Epidermal melanocyte (primary cell): Measurements from ENCODE around the gene GALNT18.

Experiments used
- DNase-seq: peaks from one replicate; pipeline ENCODE4 v3.0.0; 2011; ENCODE audit warnings: low spot score; ENCODE audit not compliant: insufficient read length

The GALNT18 gene

GRCh38 chr11:11532574-11532973 lies 89.2 kb downstream of the GALNT18 start:
- no peak for DNase-seq

DNA sequence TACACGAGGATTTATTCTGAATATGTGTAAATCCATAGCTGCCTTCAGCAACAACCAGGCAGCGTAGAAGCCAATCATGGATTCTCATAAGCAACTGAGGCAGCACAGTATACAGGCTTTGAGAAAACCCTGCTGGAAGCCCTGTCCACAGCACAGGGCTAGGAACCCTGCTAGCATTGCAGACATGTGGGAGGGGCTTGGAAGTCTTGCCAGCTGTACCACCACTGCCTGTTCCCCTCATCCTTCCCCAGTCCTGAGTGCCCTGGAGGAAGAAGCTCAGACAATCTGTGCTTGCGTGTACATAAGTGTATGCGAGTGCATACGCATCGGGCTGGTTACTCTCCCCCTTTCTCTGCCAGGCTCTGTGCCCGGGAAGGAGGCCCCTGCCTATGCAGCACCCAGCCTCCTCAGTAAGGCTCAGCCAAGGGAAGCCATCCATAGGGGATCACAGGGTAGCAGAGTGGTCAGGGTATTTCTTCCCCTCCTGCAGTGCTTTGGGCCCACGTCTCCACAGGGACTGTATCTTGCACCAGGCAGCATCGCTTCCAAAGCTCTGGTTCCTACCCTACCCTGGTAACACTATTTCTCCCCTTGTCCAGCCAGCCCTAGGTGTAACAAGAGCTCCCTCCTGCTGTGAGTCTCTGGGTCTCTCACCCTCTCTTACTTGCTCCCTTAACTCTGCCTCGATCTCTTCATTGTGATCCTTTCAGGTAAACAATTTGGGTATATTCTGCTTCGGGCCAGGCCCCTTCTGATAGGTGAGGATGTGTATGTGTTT lies 90.5 kb downstream of the GALNT18 start:
- DNase-seq = no peak

GRCh38 chr11:11528986-11529385 lies 92.8 kb downstream of the GALNT18 start:
- no peak for DNase-seq

GRCh38 chr11:11525283-11525682 lies 96.5 kb downstream of the GALNT18 start:
- DNase-seq = no peak

DNA sequence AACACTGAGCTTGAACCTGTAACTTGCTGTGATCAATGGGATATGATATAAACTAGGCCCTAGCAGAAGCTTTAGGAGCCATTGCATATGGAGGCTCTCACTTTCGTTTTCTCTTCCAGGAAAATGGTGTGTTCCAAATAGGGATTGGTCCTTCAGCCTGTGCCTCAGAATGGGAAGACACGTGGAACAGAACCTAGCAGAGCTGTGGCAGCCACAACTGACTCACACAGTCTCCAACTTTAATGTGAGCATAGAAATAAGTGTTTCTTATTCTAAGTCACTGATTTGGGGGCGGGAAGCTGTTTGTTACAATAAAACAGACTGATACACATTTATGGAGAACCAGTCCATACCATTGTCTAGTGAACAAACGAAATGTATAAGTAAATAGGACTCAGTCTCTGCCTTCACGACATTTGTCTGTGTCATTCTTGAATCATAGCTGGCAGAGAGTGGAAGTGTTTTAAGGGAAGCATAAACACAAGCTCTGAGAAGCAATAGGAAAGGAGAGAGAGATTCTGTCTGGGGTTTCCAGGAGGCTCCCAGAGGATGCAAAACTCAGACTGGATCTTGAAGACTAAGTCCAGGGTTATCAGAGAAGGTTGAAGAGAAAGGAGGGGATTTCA lies 97.3 kb downstream of the GALNT18 start:
- no peak for DNase-seq

DNA sequence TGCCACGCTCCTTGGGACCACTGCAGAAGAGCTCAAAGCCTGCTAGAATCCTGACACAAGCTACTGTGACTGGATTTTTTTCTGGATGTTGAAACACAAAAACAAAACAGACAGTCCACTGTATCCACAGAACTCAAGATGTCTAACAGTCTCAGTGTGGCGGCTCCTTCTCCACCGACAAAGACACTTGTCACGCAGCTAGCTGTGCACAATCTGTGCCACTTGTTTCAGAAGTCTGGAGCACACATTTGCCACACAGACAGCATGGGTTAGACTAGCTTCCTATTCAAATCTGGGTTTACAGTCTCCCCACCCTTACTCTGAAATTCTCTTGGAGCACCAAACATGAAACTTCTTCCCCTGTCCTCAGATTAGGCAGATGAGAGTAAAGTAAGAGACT lies 99.2 kb downstream of the GALNT18 start:
- DNase-seq = no peak

GRCh38 chr11:11521306-11522002 lies 100.4 kb downstream of the GALNT18 start:
- DNase-seq = no peak

- DNase-seq = no peak
Observed at GRCh38 chr11:11520231-11521015, 101.4 kb downstream of the GALNT18 start.

DNA sequence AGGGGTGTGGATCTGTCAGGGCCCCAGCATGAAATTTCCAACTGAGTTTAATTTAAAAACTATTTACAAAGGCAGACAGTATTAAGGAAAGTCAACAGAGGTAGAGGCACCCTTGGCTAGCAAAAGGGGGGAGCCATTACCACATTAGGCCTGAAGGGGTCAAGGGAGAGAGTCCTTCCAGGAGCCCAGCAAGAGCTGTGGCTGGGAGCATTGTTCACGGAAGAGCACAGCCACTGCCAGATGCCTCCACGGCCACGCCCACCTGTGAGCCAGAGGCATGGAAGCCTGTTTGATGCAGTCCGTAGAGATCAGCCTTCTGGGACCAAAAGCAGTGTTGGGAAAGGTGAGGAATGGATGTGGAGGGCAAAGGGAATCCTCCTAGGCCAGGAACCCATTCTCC lies 102.6 kb downstream of the GALNT18 start:
- DNase-seq = no peak

DNA sequence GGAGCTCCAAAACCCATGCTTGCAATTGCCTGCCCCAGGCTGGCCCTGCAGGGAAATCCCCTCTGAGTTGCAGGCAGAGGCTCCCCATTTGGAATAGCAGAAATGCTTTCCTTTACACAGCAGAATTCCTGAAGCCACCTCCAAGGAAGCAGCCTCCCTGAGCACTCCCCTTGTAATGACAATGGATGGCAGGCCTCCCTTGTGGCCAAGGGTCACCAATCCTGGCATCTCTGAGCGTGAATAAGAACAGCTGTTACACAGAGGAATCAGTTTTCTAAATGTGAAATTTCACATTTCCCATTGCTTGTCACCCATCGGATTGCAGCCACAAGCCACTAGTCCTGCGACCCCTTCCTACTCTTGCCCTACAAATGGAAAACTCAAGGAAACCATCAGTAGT lies 107.6 kb downstream of the GALNT18 start:
- no peak for DNase-seq

DNA sequence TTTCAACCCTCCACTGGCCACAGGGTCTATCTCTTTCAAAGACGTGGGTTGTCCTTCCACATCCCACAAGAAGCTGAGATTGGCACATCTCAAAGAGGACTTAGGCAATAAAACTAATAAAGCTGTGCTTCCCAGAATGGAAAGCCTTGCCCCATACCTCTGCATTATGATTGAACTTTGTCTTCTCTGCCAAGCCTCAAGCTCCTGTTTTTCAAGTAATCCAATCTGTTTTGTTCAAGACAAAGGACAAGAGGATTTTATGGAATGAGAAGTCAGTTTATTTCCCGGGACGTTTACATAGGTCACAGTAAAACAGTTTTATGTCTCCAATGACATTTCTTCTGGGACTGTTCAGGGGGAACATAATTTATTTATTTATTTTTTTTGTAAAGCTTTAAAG lies 108.4 kb downstream of the GALNT18 start:
- no peak for DNase-seq

DNA sequence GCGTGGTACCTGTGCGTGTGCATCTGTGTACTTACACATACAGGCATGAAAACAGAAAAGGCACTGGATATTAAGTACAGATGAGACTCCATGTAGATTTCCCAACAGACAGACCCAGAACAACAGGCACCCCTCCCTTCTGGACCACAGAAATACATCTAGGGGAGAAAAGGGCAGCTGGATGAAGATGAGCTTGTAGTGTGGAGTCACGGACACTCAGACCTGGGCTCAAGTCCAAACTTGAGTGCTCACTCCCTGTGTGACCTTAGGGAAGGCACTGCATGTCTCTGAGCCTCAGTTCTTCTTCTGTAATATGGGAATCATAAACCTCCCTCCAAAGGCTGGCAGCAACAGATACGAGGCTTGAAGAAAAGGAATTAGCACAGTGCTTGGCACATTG lies 108.9 kb downstream of the GALNT18 start:
- DNase-seq = no peak

GRCh38 chr11:11512502-11512901 lies 109.3 kb downstream of the GALNT18 start:
- no peak for DNase-seq

GRCh38 chr11:11512090-11512489 lies 109.7 kb downstream of the GALNT18 start:
- no peak for DNase-seq

DNA sequence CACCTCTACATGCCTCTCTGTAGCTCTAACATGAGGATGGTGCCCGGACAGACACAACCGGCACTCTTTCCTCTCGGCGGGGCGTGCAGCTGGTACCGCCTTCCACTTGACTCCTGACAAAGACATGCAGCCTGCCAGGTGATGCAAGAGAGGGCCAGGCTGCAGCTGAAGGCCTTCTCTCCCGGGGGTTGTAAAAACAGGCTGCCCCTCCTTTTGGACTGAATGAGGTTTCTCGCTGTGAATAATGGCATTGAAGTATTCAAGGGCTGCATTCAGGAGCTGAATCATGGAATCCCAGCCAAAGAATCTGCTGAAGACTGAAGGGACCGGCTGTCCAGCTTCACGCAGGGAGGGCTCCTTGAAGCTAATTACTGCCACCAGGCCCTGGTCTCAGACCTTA lies 110.9 kb downstream of the GALNT18 start:
- no peak for DNase-seq

- no peak for DNase-seq
Observed at GRCh38 chr11:11505692-11506091, 116.1 kb downstream of the GALNT18 start.

GRCh38 chr11:11505190-11505589 lies 116.6 kb downstream of the GALNT18 start:
- DNase-seq = no peak

GRCh38 chr11:11504071-11504470 lies 117.7 kb downstream of the GALNT18 start:
- no peak for DNase-seq

GRCh38 chr11:11502263-11502861 lies 119.4 kb downstream of the GALNT18 start:
- DNase-seq = no peak

DNA sequence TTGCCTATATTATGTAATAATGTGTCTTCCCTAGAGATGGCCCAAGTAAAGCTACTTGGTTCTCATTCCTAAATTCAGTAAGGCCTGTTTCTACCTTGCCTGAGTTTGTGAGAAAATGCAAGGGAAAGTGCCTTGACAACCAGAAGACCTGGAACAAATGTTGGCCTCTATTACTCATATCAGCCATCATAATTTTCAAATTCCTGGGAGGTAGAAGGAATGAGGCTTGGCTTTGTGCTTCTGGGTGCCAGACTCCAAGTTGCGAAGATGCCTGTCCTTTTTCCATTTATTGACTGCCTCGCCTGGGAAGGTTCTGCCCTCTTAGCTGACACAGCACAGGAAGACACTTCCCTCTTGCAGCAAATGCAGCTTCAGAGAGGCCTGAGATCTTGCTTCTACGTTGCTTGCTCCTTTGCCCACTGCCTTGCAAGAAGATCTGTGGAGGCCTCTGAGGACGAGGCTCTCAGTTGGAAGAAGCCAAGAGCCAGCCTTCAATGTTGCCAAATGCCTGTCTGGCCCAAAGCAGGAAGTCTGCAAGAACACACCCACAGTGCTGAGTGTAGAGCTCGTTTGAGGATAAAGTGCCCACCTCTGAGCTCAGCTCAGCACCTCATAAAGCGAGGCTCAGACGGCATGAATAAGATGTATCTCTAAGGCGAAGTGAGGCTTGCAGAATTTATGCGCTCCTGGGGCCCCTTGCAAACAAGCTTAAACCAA lies 120.1 kb downstream of the GALNT18 start:
- DNase-seq = no peak
